ENCODE data around the gene ADTRP.

DNA sequence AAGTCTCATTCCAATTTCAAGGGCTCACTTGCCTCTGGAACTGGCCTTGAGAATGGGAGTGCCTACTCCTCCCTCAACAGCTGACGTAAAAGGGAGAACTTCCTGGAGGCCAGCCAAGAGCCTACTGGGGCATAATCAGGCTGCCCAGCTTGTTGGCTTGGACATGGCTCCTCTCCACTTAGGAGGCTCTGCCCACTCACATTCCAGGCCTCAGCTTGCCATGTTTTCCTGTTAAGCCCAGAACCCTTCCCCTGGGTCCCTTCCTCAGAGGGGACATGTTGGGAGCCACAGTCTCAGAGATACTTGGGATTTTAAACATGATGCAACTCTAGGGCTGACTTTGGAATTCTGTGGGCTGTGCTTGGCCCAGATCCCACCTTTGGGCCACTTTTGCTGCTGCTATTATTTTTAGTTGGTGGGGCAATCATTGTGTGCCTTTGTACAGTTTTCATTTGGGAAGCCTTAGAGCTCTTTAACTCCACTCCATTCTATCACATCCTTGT, 31.5 kb upstream of the ADTRP start:
- TF ChIP-seq, protein P1, sequence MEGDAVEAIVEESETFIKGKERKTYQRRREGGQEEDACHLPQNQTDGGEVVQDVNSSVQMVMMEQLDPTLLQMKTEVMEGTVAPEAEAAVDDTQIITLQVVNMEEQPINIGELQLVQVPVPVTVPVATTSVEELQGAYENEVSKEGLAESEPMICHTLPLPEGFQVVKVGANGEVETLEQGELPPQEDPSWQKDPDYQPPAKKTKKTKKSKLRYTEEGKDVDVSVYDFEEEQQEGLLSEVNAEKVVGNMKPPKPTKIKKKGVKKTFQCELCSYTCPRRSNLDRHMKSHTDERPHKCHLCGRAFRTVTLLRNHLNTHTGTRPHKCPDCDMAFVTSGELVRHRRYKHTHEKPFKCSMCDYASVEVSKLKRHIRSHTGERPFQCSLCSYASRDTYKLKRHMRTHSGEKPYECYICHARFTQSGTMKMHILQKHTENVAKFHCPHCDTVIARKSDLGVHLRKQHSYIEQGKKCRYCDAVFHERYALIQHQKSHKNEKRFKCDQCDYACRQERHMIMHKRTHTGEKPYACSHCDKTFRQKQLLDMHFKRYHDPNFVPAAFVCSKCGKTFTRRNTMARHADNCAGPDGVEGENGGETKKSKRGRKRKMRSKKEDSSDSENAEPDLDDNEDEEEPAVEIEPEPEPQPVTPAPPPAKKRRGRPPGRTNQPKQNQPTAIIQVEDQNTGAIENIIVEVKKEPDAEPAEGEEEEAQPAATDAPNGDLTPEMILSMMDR (IDR thresholded peaks at IDR 0.05) = no peak
- TF ChIP-seq EP300 (IDR thresholded peaks at IDR 0.05) = no peak
